GM08714 (cell line): ENCODE data around the gene IBA57.
"Not testable (repeated sequence)": the region's sequence is repeated elsewhere in the genome, so short reads cannot be mapped to it uniquely, and the experiment has no call there.

Source experiments
- H3K4me3 ChIP-seq: fragments of 200-500 bp; sonication (Bioruptor generic); 2 replicates; pipeline ENCODE4 v1.5.1; 2014; ENCODE audit warnings: mild to moderate bottlenecking, low read length, inconsistent platforms
- ZNF274 ChIP-seq: IDR thresholded peaks from 2 replicates; pipeline ENCODE4 v1.6.1; 2012; ENCODE audit warnings: mild to moderate bottlenecking, low read depth, low read length

Gene IBA57

GRCh38 chr1:228219962-228220780, 54.6 kb downstream of the IBA57 start:
- no peak for TF ChIP-seq ZNF274

GRCh38 chr1:228221097-228221496, 55.5 kb downstream of the IBA57 start:
- H3K4me3 ChIP-seq, result not testable (repeated sequence)

More at GRCh38 chr1:228219962-228220780, 54.6 kb downstream of the IBA57 start:
- no peak overlapping the region for H3K4me3 ChIP-seq

- H3K4me3 ChIP-seq, result no peak overlapping the region
- no peak for TF ChIP-seq ZNF274
Measured at GRCh38 chr1:228222548-228222947, 56.9 kb downstream of the IBA57 start.

- no peak overlapping the region for H3K4me3 ChIP-seq
- TF ChIP-seq ZNF274, result no peak
Measured at GRCh38 chr1:228224198-228225164, 58.9 kb downstream of the IBA57 start.

GRCh38 chr1:228225165-228225710, 59.6 kb downstream of the IBA57 start:
- TF ChIP-seq ZNF274, result no peak
- H3K4me3 ChIP-seq, result no peak overlapping the region

GRCh38 chr1:228225740-228226139, 60.1 kb downstream of the IBA57 start:
- H3K4me3 ChIP-seq, result no peak overlapping the region
- TF ChIP-seq ZNF274, result no peak

GRCh38 chr1:228226141-228226874, 60.7 kb downstream of the IBA57 start:
- no peak for TF ChIP-seq ZNF274
- no peak overlapping the region for H3K4me3 ChIP-seq

GRCh38 chr1:228226956-228227791, 61.6 kb downstream of the IBA57 start:
- TF ChIP-seq ZNF274, result no peak
- H3K4me3 ChIP-seq, result no peak overlapping the region

GRCh38 chr1:228228147-228228546, 62.5 kb downstream of the IBA57 start:
- H3K4me3 ChIP-seq, result not testable (repeated sequence)

GRCh38 chr1:228228601-228229074, 63.0 kb downstream of the IBA57 start:
- H3K4me3 ChIP-seq, result no peak overlapping the region
- no peak for TF ChIP-seq ZNF274

GRCh38 chr1:228231189-228231588, 65.6 kb downstream of the IBA57 start:
- TF ChIP-seq ZNF274, result no peak
- no peak overlapping the region for H3K4me3 ChIP-seq
